IMR-90 (cell line): Measurements from ENCODE around the gene PHEX. TPM values are rescaled to one million over a fixed set of nuclear protein-coding genes. Genes with fewer than 3 reads are reported as not detected.

Source experiments
- ATAC-seq: fragments of 200-7000 bp; cut with Tn5 transposase; 2 replicates; pipeline ENCODE4 v1.9.1; 2020; ENCODE audit warnings: low read depth, mild to moderate bottlenecking, moderate library complexity
- BruUV-seq: library from RNA; stranded (reverse); fragments of 400-500 nt; replicated peaks from 2 replicates; lab custom pipeline; 2021; lab: Mats Ljungman, UMichigan
- CTCF ChIA-PET: fragments of 300-600 bp; formaldehyde crosslinking; extraction: SDS; loops from one replicate; lab custom pipeline; 2021; ENCODE audit warnings: antibody characterized with exemption; lab: Yijun Ruan, JAX
- POLR2A ChIA-PET: fragments of 300-600 bp; sonication (Branson Sonifier 250); formaldehyde crosslinking; loops from one replicate; lab custom pipeline; 2022; ENCODE audit warnings: antibody characterized with exemption; ENCODE audit not compliant: unreplicated experiment; lab: Charles Lee
- DNase-seq: peaks from one replicate; pipeline ENCODE4 v3.0.0; 2013
- H2AFZ ChIP-seq: replicated peaks from 2 replicates; pipeline ENCODE3; 2013; ENCODE audit warnings: low read length, mild to moderate bottlenecking; ENCODE audit not compliant: poor library complexity
- H2AK5ac ChIP-seq: 2 replicates; pipeline ENCODE4 v1.6.1; 2013; ENCODE audit warnings: low read depth, low read length, inconsistent platforms
- H2AK9ac ChIP-seq: replicated peaks from 2 replicates; pipeline ENCODE3; 2013; ENCODE audit warnings: mild to moderate bottlenecking, low read depth, low read length, moderate library complexity; ENCODE audit not compliant: poor library complexity
- H2BK120ac ChIP-seq: 2 replicates; pipeline ENCODE4 v1.6.1; 2013; ENCODE audit warnings: low read depth, low read length, inconsistent platforms
- H2BK15ac ChIP-seq: 3 replicates; pipeline ENCODE4 v1.6.1; 2013; ENCODE audit warnings: low read depth, low read length, inconsistent platforms
- H2BK20ac ChIP-seq: 2 replicates; pipeline ENCODE4 v1.6.1; 2013; ENCODE audit warnings: low read depth, mild to moderate bottlenecking, inconsistent platforms, low read length, moderate library complexity
- H2BK5ac ChIP-seq: 2 replicates; pipeline ENCODE4 v1.6.1; 2013; ENCODE audit warnings: mild to moderate bottlenecking, low read depth, low read length, inconsistent platforms; ENCODE audit not compliant: poor library complexity, severe bottlenecking
- H3K14ac ChIP-seq: replicated peaks from 2 replicates; pipeline ENCODE4 v1.6.1; 2013; ENCODE audit warnings: low read depth, low read length, inconsistent platforms
- H3K18ac ChIP-seq: 2 replicates; pipeline ENCODE4 v1.6.1; 2013; ENCODE audit warnings: low read depth, low read length, control low read depth
- H3K23ac ChIP-seq: 2 replicates; pipeline ENCODE4 v1.6.1; 2013; ENCODE audit warnings: low read depth, low read length, inconsistent platforms
- H3K27ac ChIP-seq: 2 replicates; pipeline ENCODE4 v1.5.1; 2013; ENCODE audit warnings: mild to moderate bottlenecking, control low read depth, low read length; ENCODE audit not compliant: insufficient read depth
- H3K27me3 ChIP-seq: 2 replicates; pipeline ENCODE4 v1.6.1; 2013; ENCODE audit warnings: low read length; ENCODE audit not compliant: control insufficient read depth, insufficient read depth
- H3K36me3 ChIP-seq: 2 replicates; pipeline ENCODE4 v1.6.1; 2013; ENCODE audit warnings: low read length, mixed read lengths; ENCODE audit not compliant: control insufficient read depth, insufficient read depth
- H3K4ac ChIP-seq: 2 replicates; pipeline ENCODE4 v1.6.1; 2013; ENCODE audit warnings: low read depth, low read length, inconsistent platforms
- H3K4me1 ChIP-seq: 2 replicates; pipeline ENCODE4 v1.6.1; 2013; ENCODE audit warnings: low read length, mixed read lengths; ENCODE audit not compliant: control insufficient read depth, insufficient read depth
- H3K4me2 ChIP-seq: 2 replicates; pipeline ENCODE4 v1.6.1; 2013; ENCODE audit warnings: low read depth, mild to moderate bottlenecking, control low read depth, low read length, moderate library complexity
- H3K4me3 ChIP-seq: 2 replicates; pipeline ENCODE4 v1.5.1; 2013; ENCODE audit warnings: low read depth, mild to moderate bottlenecking, control low read depth, low read length, moderate library complexity; ENCODE audit not compliant: insufficient read depth
- H3K56ac ChIP-seq: 2 replicates; pipeline ENCODE4 v1.6.1; 2013; ENCODE audit warnings: low read length, inconsistent platforms; ENCODE audit not compliant: insufficient read depth; ENCODE audit errors: extremely low read depth
- H3K79me1 ChIP-seq, 2 experiments: 2 replicates each; pipeline ENCODE4 v1.6.1; 2013; ENCODE audit warnings: low read length in 2 of 2, inconsistent platforms in 1 of 2, low read depth in 1 of 2
- H3K9ac ChIP-seq: 2 replicates; pipeline ENCODE4 v1.6.1; 2013; ENCODE audit warnings: low read depth, low read length, control low read depth
- H3K9me1 ChIP-seq: 2 replicates; pipeline ENCODE4 v1.6.1; 2013; ENCODE audit warnings: low read length, inconsistent platforms; ENCODE audit not compliant: insufficient read depth
- H3K9me3 ChIP-seq: 2 replicates; pipeline ENCODE4 v1.6.1; 2013; ENCODE audit warnings: low read length; ENCODE audit not compliant: control insufficient read depth, insufficient read depth
- H4K20me1 ChIP-seq: 2 replicates; pipeline ENCODE4 v1.6.1; 2013; ENCODE audit warnings: low read length, inconsistent platforms; ENCODE audit not compliant: insufficient read depth
- H4K5ac ChIP-seq: 2 replicates; pipeline ENCODE4 v1.6.1; 2013; ENCODE audit warnings: mild to moderate bottlenecking, low read depth, low read length, control low read depth
- H4K8ac ChIP-seq, 2 experiments: 2 replicates each; pipeline ENCODE4 v1.6.1; 2013; ENCODE audit warnings: low read depth in 2 of 2, low read length in 2 of 2, control low read depth in 1 of 2, inconsistent platforms in 1 of 2
- H4K91ac ChIP-seq: 2 replicates; pipeline ENCODE4 v1.6.1; 2013; ENCODE audit warnings: low read depth, low read length, inconsistent platforms; ENCODE audit not compliant: insufficient read depth
- FOS ChIP-seq: fragments of 150-350 bp; IDR thresholded peaks from 2 replicates; pipeline ENCODE4 v1.6.1; 2016; ENCODE audit warnings: low read depth, low read length
- MXI1 ChIP-seq: IDR thresholded peaks from 2 replicates; pipeline ENCODE4 v1.6.1; 2012; ENCODE audit warnings: low read depth, mild to moderate bottlenecking, low read length, moderate library complexity, borderline replicate concordance
- RAD21 ChIP-seq: IDR thresholded peaks from 2 replicates; pipeline ENCODE4 v1.6.1; 2012; ENCODE audit warnings: low read length, improper control_type of control experiment
- RFX5 ChIP-seq: IDR thresholded peaks from 2 replicates; pipeline ENCODE4 v1.8.0; 2012; ENCODE audit warnings: low read depth, mild to moderate bottlenecking, low read length, moderate library complexity
- WGBS, 2 experiments: methylation state at CpG; one replicate each; pipeline versions ENCODE4 v1.1.5 to v1.1.7; 2013; ENCODE audit warnings: missing lambda C conversion rate in 2 of 2; ENCODE audit not compliant: insufficient read length in 1 of 2; ENCODE audit errors: extremely low coverage in 2 of 2; 5-methylcytosine and 5-hydroxymethylcytosine counted together
- dilution Hi-C: fragments of 300-500 bp; cut with HindIII; formaldehyde crosslinking; loops from one replicate; pipeline ENCODE4 v1.14.3; 2018; ENCODE audit warnings: low sequenced_read_pairs; ENCODE audit not compliant: unreplicated experiment
- in situ Hi-C: fragments of 300-500 bp; cut with MboI; formaldehyde crosslinking; loops from 3 replicates; pipeline ENCODE4 v1.14.3; 2019; ENCODE audit warnings: low sequenced_read_pairs, inconsistent platforms, mixed read lengths
- intact Hi-C: fragments of 100-400 bp; cut with micrococcal nuclease; formaldehyde crosslinking; loops from 2 replicates; pipeline ENCODE4 v1.10.0; 2022
- polyA plus RNA-seq, 3 experiments: library from polyadenylated mRNA; depleted of rRNA; stranded (reverse); fragments of >200 nt; gene quantifications; 2 replicates each; pipeline ENCODE4 v1.2.3, GENCODE V29; 2012; ENCODE audit warnings: low replicate concordance in 1 of 3
- total RNA-seq: library from RNA; depleted of rRNA; stranded (reverse); fragments of >200 nt; gene quantifications from 2 replicates; pipeline ENCODE4 v1.2.3, GENCODE V29; 2012
- TF ChIP-seq, protein P1 (sequence below): fragments of 150-350 bp; IDR thresholded peaks from 2 replicates; pipeline ENCODE4 v1.6.1; 2017; ENCODE audit warnings: mild to moderate bottlenecking, antibody characterized with exemption, low read length, low read depth
- TF ChIP-seq, protein P2 (sequence below): fragments of 150-350 bp; IDR thresholded peaks from 2 replicates; pipeline ENCODE4 v1.6.1; 2016; ENCODE audit warnings: low read depth, mild to moderate bottlenecking, low read length, moderate library complexity, borderline replicate concordance

The PHEX gene
- total and polyA plus RNA-seq, 2 of the 4 experiments (the other 2 are of a cell fraction) = 0.10 to 0.18 TPM

DNA sequence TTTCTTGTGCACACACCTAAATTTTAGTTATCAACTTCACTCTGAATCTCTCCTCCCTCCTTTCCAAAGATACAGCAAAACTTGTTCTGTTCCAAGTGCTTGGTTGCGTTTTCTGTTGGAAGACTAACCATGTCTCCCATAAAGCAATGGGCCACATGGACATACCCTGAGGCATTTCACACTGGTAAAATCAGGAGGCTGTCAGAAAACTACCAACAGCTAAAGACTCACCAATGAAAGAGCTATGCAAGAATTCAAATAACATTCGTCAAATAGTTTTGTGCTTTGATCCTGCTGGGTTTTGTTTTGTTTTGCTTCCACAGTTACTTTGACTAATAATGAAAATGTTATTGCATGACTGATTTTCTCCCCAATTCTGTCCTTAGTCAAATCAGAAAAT, 46.0 kb downstream of the PHEX start:
- H3K18ac ChIP-seq = no peak overlapping the region
- no peak overlapping the region for H3K27ac ChIP-seq
- H3K56ac ChIP-seq = no peak overlapping the region
- intact Hi-C loops (no loop called here), in situ Hi-C loops (no loop called here), dilution Hi-C loops (no loop called here)
- no peak overlapping the region for H4K91ac ChIP-seq
- no peak overlapping the region for H2BK15ac ChIP-seq
- TF ChIP-seq FOS (no peak), RAD21 (no peak), MXI1 (no peak), RFX5 (no peak)
- TF ChIP-seq, protein P1, sequence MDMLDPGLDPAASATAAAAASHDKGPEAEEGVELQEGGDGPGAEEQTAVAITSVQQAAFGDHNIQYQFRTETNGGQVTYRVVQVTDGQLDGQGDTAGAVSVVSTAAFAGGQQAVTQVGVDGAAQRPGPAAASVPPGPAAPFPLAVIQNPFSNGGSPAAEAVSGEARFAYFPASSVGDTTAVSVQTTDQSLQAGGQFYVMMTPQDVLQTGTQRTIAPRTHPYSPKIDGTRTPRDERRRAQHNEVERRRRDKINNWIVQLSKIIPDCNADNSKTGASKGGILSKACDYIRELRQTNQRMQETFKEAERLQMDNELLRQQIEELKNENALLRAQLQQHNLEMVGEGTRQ = no peak
- TF ChIP-seq, protein P2, sequence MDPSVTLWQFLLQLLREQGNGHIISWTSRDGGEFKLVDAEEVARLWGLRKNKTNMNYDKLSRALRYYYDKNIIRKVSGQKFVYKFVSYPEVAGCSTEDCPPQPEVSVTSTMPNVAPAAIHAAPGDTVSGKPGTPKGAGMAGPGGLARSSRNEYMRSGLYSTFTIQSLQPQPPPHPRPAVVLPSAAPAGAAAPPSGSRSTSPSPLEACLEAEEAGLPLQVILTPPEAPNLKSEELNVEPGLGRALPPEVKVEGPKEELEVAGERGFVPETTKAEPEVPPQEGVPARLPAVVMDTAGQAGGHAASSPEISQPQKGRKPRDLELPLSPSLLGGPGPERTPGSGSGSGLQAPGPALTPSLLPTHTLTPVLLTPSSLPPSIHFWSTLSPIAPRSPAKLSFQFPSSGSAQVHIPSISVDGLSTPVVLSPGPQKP = no peak
- no peak overlapping the region for H4K8ac ChIP-seq
- no peaks in the 10 kb centered on the region for H3K9me1 ChIP-seq
- H3K4ac ChIP-seq = no peak overlapping the region
- H4K20me1 ChIP-seq = no peaks in the 10 kb centered on the region
- ChIA-PET POLR2A (no interaction called here), CTCF (no interaction called here)
- no peak overlapping the region for H3K4me2 ChIP-seq
- no peak overlapping the region for H2BK20ac ChIP-seq
- no peak overlapping the region for H4K5ac ChIP-seq
- no peak overlapping the region for H2AK5ac ChIP-seq
- DNase-seq (no peak), ATAC-seq (no peak)
- no peaks in the 10 kb centered on the region for H3K79me1 ChIP-seq
- H3K9me3 ChIP-seq = no peaks in the 10 kb centered on the region
- no peak overlapping the region for H2BK120ac ChIP-seq
- H2AK9ac ChIP-seq = no peak overlapping the region
- H2BK5ac ChIP-seq = no peak overlapping the region
- H3K14ac ChIP-seq = no peak overlapping the region
- no peak overlapping the region for H3K9ac ChIP-seq
- H2AFZ ChIP-seq = no peak overlapping the region
- no peaks in the 10 kb centered on the region for H3K4me1 ChIP-seq
- H3K4me3 ChIP-seq = no peak overlapping the region
- H3K27me3 ChIP-seq = no peaks in the 10 kb centered on the region
- H3K36me3 ChIP-seq = no peaks in the 10 kb centered on the region
- WGBS, 2 experiments = no CpG with 5 or more reads among the region's 2 CpGs
- BruUV-seq = no TSS peak
- H3K23ac ChIP-seq = no peak overlapping the region
